ENCODE measurements around the gene TLE3. TPM values are rescaled to one million over a fixed set of nuclear protein-coding genes. Genes with fewer than 3 reads are reported as not detected.

TLE3 gene
- polyA plus RNA-seq, 3 donors: 12.8 to 117 (median 23.6) TPM

DNA sequence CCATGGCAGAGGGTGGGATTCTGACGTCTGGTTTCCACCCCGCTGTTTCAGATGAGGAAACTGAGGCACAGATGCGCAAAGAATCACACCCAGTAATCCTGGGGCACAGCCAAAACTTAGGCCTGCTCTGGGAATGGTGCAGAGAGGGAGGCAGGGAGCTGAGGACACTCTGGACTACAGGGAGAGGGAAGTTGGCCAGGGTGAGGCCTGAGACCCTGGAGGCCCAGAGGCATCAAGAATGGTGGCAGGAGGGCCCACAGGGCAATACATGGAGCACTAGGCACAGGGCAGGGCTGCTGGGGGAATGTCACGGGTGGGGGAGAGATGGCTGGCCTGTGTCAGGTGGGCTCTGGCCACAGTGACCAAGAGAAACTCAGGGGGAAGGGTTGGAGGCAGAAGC, 63.6 kb downstream of the TLE3 start:
- intact Hi-C loops (cut with micrococcal nuclease): no loop called here
- H3K27ac ChIP-seq (ENCODE audit: low read depth in 1 of 2, low read length in 2 of 2): no peak overlapping the region
- Mint-ChIP-seq H3K4me3 (no peak overlapping the region), H3K27ac (no peak overlapping the region), H3K9me3 (no peaks in the 10 kb centered on the region), H3K4me1 (peaks cover 22% of the 10 kb centered on the region), H3K36me3 (no peaks in the 10 kb centered on the region), H3K27me3 (ENCODE audit: low read depth in 3 of 3) (peaks cover 0 to 4% (median 0%) of the 10 kb centered on the region in 3 donors)
- WGBS (ENCODE audit: insufficient coverage): 100% methylated on average over 4 of the region's 4 CpGs
- TF ChIP-seq, protein P1, sequence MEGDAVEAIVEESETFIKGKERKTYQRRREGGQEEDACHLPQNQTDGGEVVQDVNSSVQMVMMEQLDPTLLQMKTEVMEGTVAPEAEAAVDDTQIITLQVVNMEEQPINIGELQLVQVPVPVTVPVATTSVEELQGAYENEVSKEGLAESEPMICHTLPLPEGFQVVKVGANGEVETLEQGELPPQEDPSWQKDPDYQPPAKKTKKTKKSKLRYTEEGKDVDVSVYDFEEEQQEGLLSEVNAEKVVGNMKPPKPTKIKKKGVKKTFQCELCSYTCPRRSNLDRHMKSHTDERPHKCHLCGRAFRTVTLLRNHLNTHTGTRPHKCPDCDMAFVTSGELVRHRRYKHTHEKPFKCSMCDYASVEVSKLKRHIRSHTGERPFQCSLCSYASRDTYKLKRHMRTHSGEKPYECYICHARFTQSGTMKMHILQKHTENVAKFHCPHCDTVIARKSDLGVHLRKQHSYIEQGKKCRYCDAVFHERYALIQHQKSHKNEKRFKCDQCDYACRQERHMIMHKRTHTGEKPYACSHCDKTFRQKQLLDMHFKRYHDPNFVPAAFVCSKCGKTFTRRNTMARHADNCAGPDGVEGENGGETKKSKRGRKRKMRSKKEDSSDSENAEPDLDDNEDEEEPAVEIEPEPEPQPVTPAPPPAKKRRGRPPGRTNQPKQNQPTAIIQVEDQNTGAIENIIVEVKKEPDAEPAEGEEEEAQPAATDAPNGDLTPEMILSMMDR (IDR thresholded peaks at IDR 0.05): no peak
- no peak overlapping the region for H3K4me3 ChIP-seq (replicated peaks in 1 of 3; ENCODE audit: low read depth in 2 of 3, low read length in 3 of 3)
- no peaks in the 10 kb centered on the region for H3K79me2 ChIP-seq (ENCODE audit: insufficient read depth, low read length)
- no peaks in the 10 kb centered on the region for H3K36me3 ChIP-seq (replicated peaks in 1 of 2; ENCODE audit: control insufficient read depth in 1 of 2, insufficient read depth in 2 of 2, low read length in 2 of 2)
- no peak overlapping the region for H2AFZ ChIP-seq (ENCODE audit: insufficient read depth, low read depth, low read length, poor library complexity, severe bottlenecking)
- peaks cover 19 to 20% of the 10 kb centered on the region in 2 donors for H3K4me1 ChIP-seq (ENCODE audit: control insufficient read depth in 1 of 2, insufficient read depth in 2 of 2, low read length in 2 of 2)
- no peak for DNase-seq
- no peaks in the 10 kb centered on the region for H3K9me3 ChIP-seq (replicated peaks in 1 of 2; ENCODE audit: control insufficient read depth in 1 of 2, insufficient read depth in 1 of 2, low read length in 2 of 2)
- H3K9ac ChIP-seq (ENCODE audit: insufficient read depth, low read length, poor library complexity, severe bottlenecking): no peak overlapping the region
- no peaks in the 10 kb centered on the region for H4K20me1 ChIP-seq (ENCODE audit: insufficient read depth, low read length)
- H3K27me3 ChIP-seq (ENCODE audit: control insufficient read depth in 2 of 2, insufficient read depth in 2 of 2, low read length in 2 of 2): no peaks in the 10 kb centered on the region
- H3K4me2 ChIP-seq (replicated peaks; ENCODE audit: extremely low read depth, low read length, poor library complexity, severe bottlenecking): no peak overlapping the region

DNA sequence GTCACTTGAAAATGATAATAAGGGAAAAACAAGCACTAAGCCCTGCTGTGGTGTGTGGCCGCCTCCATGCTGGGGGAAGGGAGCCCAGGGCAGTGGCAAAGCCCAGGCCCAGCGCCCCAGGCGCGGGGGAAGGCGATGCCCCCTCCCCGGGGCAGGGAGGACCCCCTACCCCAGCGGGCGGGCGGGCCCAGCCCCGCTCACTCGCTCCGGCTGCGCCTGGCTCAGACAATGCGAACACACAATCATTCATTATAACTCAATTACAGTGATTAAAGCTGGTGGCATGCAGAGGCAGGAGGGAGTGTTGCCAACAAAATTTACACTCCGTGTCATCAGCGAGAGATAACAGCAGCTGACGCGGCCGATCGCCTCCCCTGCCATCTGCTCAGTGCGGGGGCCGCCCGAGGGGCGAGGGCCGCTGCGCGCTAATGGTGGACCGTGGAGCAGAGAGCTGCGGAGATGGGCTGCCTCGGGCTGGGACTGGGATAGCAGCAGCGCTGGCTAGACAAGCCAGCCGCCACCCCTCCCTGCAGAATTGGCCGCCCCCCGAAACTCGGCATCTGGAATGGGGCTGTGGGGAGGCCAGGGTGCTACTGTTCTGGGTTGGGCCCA, 64.1 kb downstream of the TLE3 start:
- H3K9ac ChIP-seq (ENCODE audit: insufficient read depth, low read length, poor library complexity, severe bottlenecking): no peak overlapping the region
- Mint-ChIP-seq H3K9me3 (no peaks in the 10 kb centered on the region), H3K4me3 (no peak overlapping the region), H3K27me3 (ENCODE audit: low read depth in 3 of 3) (peaks cover 0 to 4% (median 0%) of the 10 kb centered on the region in 3 donors), H3K27ac (no peak overlapping the region), H3K4me1 (peaks cover 22% of the 10 kb centered on the region), H3K36me3 (no peaks in the 10 kb centered on the region)
- intact Hi-C loops (cut with micrococcal nuclease): no loop called here
- TF ChIP-seq, protein P1 (IDR thresholded peaks at IDR 0.05): no peak
- H3K9me3 ChIP-seq (replicated peaks in 1 of 2; ENCODE audit: control insufficient read depth in 1 of 2, insufficient read depth in 1 of 2, low read length in 2 of 2): no peaks in the 10 kb centered on the region
- H2AFZ ChIP-seq (ENCODE audit: insufficient read depth, low read depth, low read length, poor library complexity, severe bottlenecking): no peak overlapping the region
- no peaks in the 10 kb centered on the region for H3K79me2 ChIP-seq (ENCODE audit: insufficient read depth, low read length)
- no peak overlapping the region for H3K4me3 ChIP-seq (replicated peaks in 1 of 3; ENCODE audit: low read depth in 2 of 3, low read length in 3 of 3)
- H3K36me3 ChIP-seq (replicated peaks in 1 of 2; ENCODE audit: control insufficient read depth in 1 of 2, insufficient read depth in 2 of 2, low read length in 2 of 2): no peaks in the 10 kb centered on the region
- no peaks in the 10 kb centered on the region for H4K20me1 ChIP-seq (ENCODE audit: insufficient read depth, low read length)
- H3K27me3 ChIP-seq (ENCODE audit: control insufficient read depth in 2 of 2, insufficient read depth in 2 of 2, low read length in 2 of 2): no peaks in the 10 kb centered on the region
- H3K27ac ChIP-seq (ENCODE audit: low read depth in 1 of 2, low read length in 2 of 2): no peak overlapping the region
- H3K4me2 ChIP-seq (replicated peaks; ENCODE audit: extremely low read depth, low read length, poor library complexity, severe bottlenecking): no peak overlapping the region
- no peak for DNase-seq
- peaks cover 19 to 20% of the 10 kb centered on the region in 2 donors for H3K4me1 ChIP-seq (ENCODE audit: control insufficient read depth in 1 of 2, insufficient read depth in 2 of 2, low read length in 2 of 2)
- over 99% methylated on average over 22 of the region's 35 CpGs for WGBS (ENCODE audit: insufficient coverage)
